Gastroesophageal sphincter (tissue), 4 donors: ENCODE results near the gene CDV3. TPM values are rescaled to one million over a fixed set of nuclear protein-coding genes. Genes with fewer than 3 reads are reported as not detected.
"Not testable (repeated sequence)": the region's sequence is repeated elsewhere in the genome, so short reads cannot be mapped to it uniquely, and the experiment has no call there.

ENCODE experiments used
- ATAC-seq: fragments of 150-250 bp; one replicate; pipeline ENCODE4 v1.9.1; 2016; ENCODE audit warnings: mild to moderate bottlenecking, moderate library complexity
- H3K27ac ChIP-seq, 4 donors: fragments of 200-600 bp; sonication (generic) in 3 of 4; 1 replicate in 3 of 4; 2 replicates in 1 of 4; pipeline ENCODE4 v1.5.1; 2016 to 2019
- H3K27me3 ChIP-seq: fragments of 200-600 bp; sonication (generic); one replicate; pipeline ENCODE4 v1.5.1; 2019
- H3K36me3 ChIP-seq, 2 donors: fragments of 200-600 bp; sonication (generic); one replicate each; pipeline ENCODE4 v1.5.1; 2019; ENCODE audit warnings: control low read depth in 1 of 2
- H3K4me1 ChIP-seq, 3 donors: fragments of 200-600 bp; sonication (generic); 1 replicate in 2 of 3; 2 replicates in 1 of 3; pipeline ENCODE4 v1.5.1; 2016 to 2019; ENCODE audit warnings: control low read depth in 2 of 3
- H3K4me3 ChIP-seq, 2 donors: fragments of 200-600 bp; sonication (generic); one replicate each; pipeline ENCODE4 v1.5.1; 2019; ENCODE audit warnings: mild to moderate bottlenecking in 1 of 2, moderate library complexity in 1 of 2
- H3K9me3 ChIP-seq, 3 donors: fragments of 200-600 bp; sonication (generic); one replicate each; pipeline ENCODE4 v1.5.1; 2017 to 2019; ENCODE audit warnings: control low read depth in 2 of 3
- CTCF ChIP-seq, 4 experiments: fragments of 200-600 bp in 2 of 4; fragments of 450-650 bp in 2 of 4; sonication (generic) in 1 of 4; IDR thresholded peaks; one replicate each; pipeline ENCODE4 v1.5.1; 2017 to 2019; ENCODE audit warnings: antibody characterized with exemption in 4 of 4, mild to moderate bottlenecking in 2 of 4, moderate library complexity in 2 of 4
- EP300 ChIP-seq: sonication (generic); formaldehyde crosslinking; IDR thresholded peaks from one replicate; pipeline ENCODE4 v1.6.1; 2017; ENCODE audit warnings: antibody characterized with exemption, mild to moderate bottlenecking
- POLR2A ChIP-seq, 2 donors: fragments of 450-650 bp; IDR thresholded peaks; one replicate each; pipeline ENCODE4 v1.6.1; 2017; ENCODE audit warnings: antibody characterized with exemption in 2 of 2, mild to moderate bottlenecking in 2 of 2, moderate library complexity in 1 of 2
- POLR2AphosphoS5 ChIP-seq: sonication (generic); formaldehyde crosslinking; IDR thresholded peaks from one replicate; pipeline ENCODE4 v1.6.1; 2017; ENCODE audit warnings: antibody characterized with exemption
- WGBS, 2 donors: methylation state at CpG; one replicate each; pipeline ENCODE4 v1.1.5; 2018; ENCODE audit warnings: low coverage in 1 of 2; 5-methylcytosine and 5-hydroxymethylcytosine counted together
- total RNA-seq, 4 donors: library from RNA; depleted of rRNA; stranded (reverse); fragments of >200 nt; gene quantifications; one replicate each; pipeline ENCODE4 v1.1.0, GENCODE V29; 2016

The CDV3 gene
- total RNA-seq = 100 to 1,000 TPM; 152 to 293 (median 221) TPM

DNA sequence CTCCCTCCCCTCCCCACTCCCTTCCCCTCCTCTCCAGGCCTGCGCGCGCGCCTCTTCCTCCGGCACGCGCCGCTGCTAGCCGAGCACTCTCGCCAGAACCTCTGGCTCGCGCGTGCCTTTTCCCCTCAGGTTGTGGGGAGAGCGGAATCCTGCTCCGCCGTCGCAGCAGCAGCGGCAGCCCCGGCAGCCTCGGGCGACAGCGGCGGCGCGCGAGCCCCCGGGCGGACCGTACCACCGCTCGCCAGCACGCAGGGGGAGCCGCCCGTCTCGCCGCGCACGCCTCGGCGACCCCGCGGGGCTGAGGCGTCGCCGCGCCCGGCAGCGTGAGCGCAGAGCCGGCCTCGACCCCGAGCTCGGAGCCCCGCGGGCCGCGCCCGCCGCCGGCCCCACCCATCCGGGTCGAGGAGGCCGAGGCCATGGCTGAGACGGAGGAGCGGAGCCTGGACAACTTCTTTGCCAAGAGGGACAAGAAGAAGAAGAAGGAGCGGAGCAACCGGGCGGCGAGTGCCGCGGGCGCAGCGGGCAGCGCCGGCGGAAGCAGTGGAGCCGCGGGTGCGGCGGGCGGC lies at the start of gene CDV3:
Gene CDV3 (plus strand): TSS at position 58 of the 566 bp plus-strand sequence. CDS start 359 bp downstream, at position 417.
- Histone ChIP-seq H3K9me3 (no peaks in the 10 kb centered on the region), H3K27ac (peak within 1 kb of the TSS; percentile 97 to 99 (median 98)), H3K36me3 (peaks cover 0 to 19% of the 10 kb centered on the region in 2 donors), H3K27me3 (no peaks in the 10 kb centered on the region), H3K4me3 (peak within 1 kb of the TSS; percentile 88 to 91), H3K4me1 (peaks cover 0 to 56% (median 44%) of the 10 kb centered on the region in 3 donors)
- no peak for TF ChIP-seq EP300
- TF ChIP-seq POLR2A (IDR thresholded peaks at IDR 0.05) = peak; percentile 91 to 93
- TF ChIP-seq POLR2AphosphoS5 = peak; percentile 89
- peak in 2 of 4 experiments; percentile 3 to 27 for TF ChIP-seq CTCF (IDR thresholded peaks at IDR 0.05)
- WGBS, 2 donors = no CpG with 5 or more reads among the region's 81 CpGs
- peak; percentile 36 for ATAC-seq

DNA sequence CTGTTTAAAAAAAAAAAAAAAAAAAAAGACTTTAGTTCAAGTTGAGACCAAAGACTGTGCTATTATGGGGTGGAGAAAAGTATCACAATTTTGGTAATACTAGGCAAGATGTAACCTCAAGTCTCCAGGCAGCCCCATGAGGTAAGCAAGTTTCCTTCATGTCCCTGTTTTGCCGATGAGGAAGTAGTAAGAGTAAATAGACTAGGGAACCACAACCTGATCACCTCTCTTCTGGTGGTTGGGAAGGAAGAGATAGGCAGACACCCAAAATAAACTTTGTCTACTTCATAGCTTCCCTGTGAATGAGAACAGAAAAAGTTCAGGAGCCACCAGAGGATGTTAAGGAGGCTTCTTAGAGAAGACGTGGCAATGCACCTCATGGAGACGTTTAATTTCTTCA lies 49.7 kb upstream of the CDV3 start:
- not testable (repeated sequence) for H3K27me3 ChIP-seq, H3K36me3 ChIP-seq, H3K9me3 ChIP-seq, H3K4me3 ChIP-seq, H3K27ac ChIP-seq, H3K4me1 ChIP-seq, ATAC-seq
- 60 to 69% methylated on average over 2 to 3 of the region's 3 CpGs for WGBS, 2 donors

DNA sequence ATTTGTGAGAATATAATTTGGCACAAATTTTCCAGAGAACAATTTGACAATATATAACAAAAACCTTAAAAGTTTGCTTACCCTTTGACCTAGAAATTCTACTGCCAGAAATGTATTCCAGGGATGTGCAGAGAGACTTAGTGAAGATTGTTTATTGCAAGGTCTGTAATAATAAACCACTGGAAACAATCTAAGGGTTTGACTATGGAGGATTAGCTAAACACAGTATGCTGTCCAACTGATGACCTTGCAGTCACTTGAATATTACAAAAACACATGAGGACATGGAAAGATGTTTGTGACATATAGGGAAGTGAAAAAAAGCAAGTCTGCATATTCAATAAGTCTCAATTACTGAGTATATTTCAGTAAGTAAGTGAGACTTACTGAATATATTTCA lies 48.1 kb upstream of the CDV3 start:
- no peaks in the 10 kb centered on the region for H3K36me3 ChIP-seq
- no peaks in the 10 kb centered on the region for H3K9me3 ChIP-seq
- no peaks in the 10 kb centered on the region for H3K4me1 ChIP-seq
- no peak overlapping the region for H3K27ac ChIP-seq
- no peak for ATAC-seq
- no peaks in the 10 kb centered on the region for H3K27me3 ChIP-seq
- H3K4me3 ChIP-seq = no peak overlapping the region
- TF ChIP-seq CTCF (IDR thresholded peaks at IDR 0.05) = no peak
- no peak for TF ChIP-seq EP300
- no peak for TF ChIP-seq POLR2A (IDR thresholded peaks at IDR 0.05)
- TF ChIP-seq POLR2AphosphoS5 = no peak

GRCh38 chr3:133527081-133527715 lies 46.3 kb upstream of the CDV3 start:
- Histone ChIP-seq H3K9me3 (no peaks in the 10 kb centered on the region), H3K27ac (no peak overlapping the region), H3K36me3 (no peaks in the 10 kb centered on the region), H3K4me1 (no peaks in the 10 kb centered on the region), H3K4me3 (no peak overlapping the region), H3K27me3 (no peaks in the 10 kb centered on the region)
- WGBS, 2 donors = 45 to 80% methylated on average over 1 to 6 of the region's 6 CpGs
- TF ChIP-seq POLR2AphosphoS5 (no peak), POLR2A (IDR thresholded peaks at IDR 0.05) (no peak), EP300 (no peak), CTCF (IDR thresholded peaks at IDR 0.05) (no peak)
- ATAC-seq = peak; percentile 34

DNA sequence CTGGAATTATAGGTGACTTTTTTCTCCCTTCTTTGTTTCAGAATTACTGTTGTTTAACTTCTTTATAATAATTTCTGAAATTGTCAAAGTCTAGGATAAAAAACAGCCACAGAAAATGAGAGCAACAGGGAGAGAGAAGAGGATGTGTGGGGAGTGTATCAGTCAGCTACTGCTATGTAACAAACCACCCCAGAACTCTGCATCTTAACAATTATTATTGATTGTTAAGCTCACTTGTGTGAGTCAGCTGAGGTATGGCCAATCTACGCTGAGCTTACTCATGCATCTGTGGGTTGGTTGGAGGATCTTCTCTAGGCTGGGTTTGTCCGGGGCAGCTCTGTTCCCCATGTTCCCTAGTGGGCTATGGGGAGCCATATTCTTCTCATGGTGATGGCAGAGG lies 43.7 kb upstream of the CDV3 start:
- Histone ChIP-seq H3K27me3 (no peaks in the 10 kb centered on the region), H3K9me3 (no peaks in the 10 kb centered on the region), H3K4me3 (no peak overlapping the region), H3K27ac (no peak overlapping the region), H3K36me3 (no peaks in the 10 kb centered on the region), H3K4me1 (no peaks in the 10 kb centered on the region)
- 100% methylated on average over 1 to 2 of the region's 2 CpGs for WGBS, 2 donors
- ATAC-seq = no peak
- TF ChIP-seq POLR2A (IDR thresholded peaks at IDR 0.05) = no peak
- TF ChIP-seq POLR2AphosphoS5 = no peak

- Histone ChIP-seq H3K27ac (no peak overlapping the region), H3K36me3 (no peaks in the 10 kb centered on the region), H3K4me3 (no peak overlapping the region), H3K9me3 (no peaks in the 10 kb centered on the region), H3K27me3 (no peaks in the 10 kb centered on the region), H3K4me1 (peaks cover 4 to 17% (median 10%) of the 10 kb centered on the region in 3 donors)
- 55 to 73% methylated on average over 5 of the region's 5 CpGs for WGBS, 2 donors
- no peak for ATAC-seq
- TF ChIP-seq POLR2A (IDR thresholded peaks at IDR 0.05) = no peak
- no peak for TF ChIP-seq POLR2AphosphoS5
- no peak for TF ChIP-seq EP300
- TF ChIP-seq CTCF (IDR thresholded peaks at IDR 0.05) = no peak
Observed at GRCh38 chr3:133531981-133532380, 41.5 kb upstream of the CDV3 start.
